ENCODE results near the gene DDIT3.

- TF ChIP-seq, protein P1, sequence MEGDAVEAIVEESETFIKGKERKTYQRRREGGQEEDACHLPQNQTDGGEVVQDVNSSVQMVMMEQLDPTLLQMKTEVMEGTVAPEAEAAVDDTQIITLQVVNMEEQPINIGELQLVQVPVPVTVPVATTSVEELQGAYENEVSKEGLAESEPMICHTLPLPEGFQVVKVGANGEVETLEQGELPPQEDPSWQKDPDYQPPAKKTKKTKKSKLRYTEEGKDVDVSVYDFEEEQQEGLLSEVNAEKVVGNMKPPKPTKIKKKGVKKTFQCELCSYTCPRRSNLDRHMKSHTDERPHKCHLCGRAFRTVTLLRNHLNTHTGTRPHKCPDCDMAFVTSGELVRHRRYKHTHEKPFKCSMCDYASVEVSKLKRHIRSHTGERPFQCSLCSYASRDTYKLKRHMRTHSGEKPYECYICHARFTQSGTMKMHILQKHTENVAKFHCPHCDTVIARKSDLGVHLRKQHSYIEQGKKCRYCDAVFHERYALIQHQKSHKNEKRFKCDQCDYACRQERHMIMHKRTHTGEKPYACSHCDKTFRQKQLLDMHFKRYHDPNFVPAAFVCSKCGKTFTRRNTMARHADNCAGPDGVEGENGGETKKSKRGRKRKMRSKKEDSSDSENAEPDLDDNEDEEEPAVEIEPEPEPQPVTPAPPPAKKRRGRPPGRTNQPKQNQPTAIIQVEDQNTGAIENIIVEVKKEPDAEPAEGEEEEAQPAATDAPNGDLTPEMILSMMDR (IDR thresholded peaks at IDR 0.05), result no peak
- no peak for TF ChIP-seq POLR2A (IDR thresholded peaks at IDR 0.05)
Measured at GRCh38 chr12:57547288-57548012, 27.1 kb upstream of the DDIT3 start.
